OCI-LY7 (cell line): ENCODE data around the gene WDTC1. TPM values are rescaled to one million over a fixed set of nuclear protein-coding genes. Genes with fewer than 3 reads are reported as not detected.

Experiments
- BruUV-seq: library from RNA; stranded (reverse); fragments of 400-500 nt; replicated peaks from 2 replicates; lab custom pipeline; 2021; lab: Mats Ljungman, UMichigan
- CTCF ChIA-PET: fragments of 300-600 bp; sonication (Branson Sonifier 250); formaldehyde crosslinking; loops from one replicate; lab custom pipeline; 2022; ENCODE audit warnings: antibody characterized with exemption; ENCODE audit not compliant: unreplicated experiment; lab: Charles Lee
- POLR2A ChIA-PET: fragments of 300-600 bp; sonication (Branson Sonifier 250); formaldehyde crosslinking; loops from one replicate; lab custom pipeline; 2022; ENCODE audit warnings: antibody characterized with exemption; lab: Charles Lee
- DNase-seq: peaks from one replicate; pipeline ENCODE4 v3.0.0-alpha.2; 2015; ENCODE audit warnings: low spot score
- H2AFZ ChIP-seq: fragments of 200-600 bp; sonication (generic), shearing (Covaris generic); 2 replicates; pipeline ENCODE4 v1.6.1; 2014; ENCODE audit warnings: mild to moderate bottlenecking, antibody characterized with exemption, low read length, moderate library complexity
- H3K27ac ChIP-seq: fragments of 200-600 bp; sonication (generic); 2 replicates; pipeline ENCODE4 v1.5.1; 2014; ENCODE audit warnings: mixed run types, low read depth, mild to moderate bottlenecking, moderate library complexity, low read length, inconsistent platforms; ENCODE audit not compliant: poor library complexity, severe bottlenecking
- H3K36me3 ChIP-seq: fragments of 200-600 bp; sonication (generic); 2 replicates; pipeline ENCODE4 v1.6.1; 2014; ENCODE audit warnings: mild to moderate bottlenecking, antibody characterized with exemption, low read length, moderate library complexity, mixed read lengths; ENCODE audit not compliant: insufficient read depth
- H3K4me1 ChIP-seq: fragments of 200-600 bp; sonication (generic); 2 replicates; pipeline ENCODE4 v1.5.1; 2014; ENCODE audit warnings: mild to moderate bottlenecking, low read length; ENCODE audit not compliant: insufficient read depth, poor library complexity, severe bottlenecking
- H3K4me2 ChIP-seq: fragments of 200-600 bp; sonication (generic); 2 replicates; pipeline ENCODE4 v1.6.1; 2014; ENCODE audit warnings: mild to moderate bottlenecking, low read length
- H3K4me3 ChIP-seq: fragments of 200-600 bp; sonication (generic); 2 replicates; pipeline ENCODE4 v1.5.1; 2014; ENCODE audit warnings: mild to moderate bottlenecking, low read depth, low read length; ENCODE audit not compliant: poor library complexity, severe bottlenecking
- H3K79me2 ChIP-seq: fragments of 200-600 bp; sonication (generic); 2 replicates; pipeline ENCODE4 v1.6.1; 2016; ENCODE audit warnings: low read depth, mild to moderate bottlenecking, low read length, moderate library complexity, mixed read lengths; ENCODE audit not compliant: insufficient read depth
- H3K9me2 ChIP-seq: fragments of 200-600 bp; sonication (generic); 2 replicates; pipeline ENCODE4 v1.6.1; 2016; ENCODE audit warnings: mild to moderate bottlenecking, low read length, mixed read lengths; ENCODE audit not compliant: insufficient read depth
- H3K9me3 ChIP-seq: fragments of 200-600 bp; sonication (generic); 2 replicates; pipeline ENCODE4 v1.6.1; 2014; ENCODE audit warnings: mild to moderate bottlenecking, mixed run types, low read length, mixed read lengths
- H4K20me1 ChIP-seq: fragments of 200-600 bp; sonication (generic); 2 replicates; pipeline ENCODE4 v1.6.1; 2014; ENCODE audit warnings: mild to moderate bottlenecking, antibody characterized with exemption, low read length, moderate library complexity, mixed read lengths; ENCODE audit not compliant: insufficient read depth
- CTCF ChIP-seq: fragments of 200-600 bp; sonication (generic); conservative IDR thresholded peaks from 2 replicates; pipeline ENCODE4 v1.5.1; 2014; ENCODE audit warnings: mild to moderate bottlenecking, antibody characterized with exemption, low read length, moderate library complexity, mixed read lengths
- EZH2phosphoT487 ChIP-seq: fragments of 200-600 bp; sonication (generic); IDR thresholded peaks from 2 replicates; pipeline ENCODE4 v1.6.1; 2018; ENCODE audit warnings: low read depth, borderline replicate concordance, mild to moderate bottlenecking, mixed run types, antibody characterized with exemption, low read length, moderate library complexity, mixed read lengths
- intact Hi-C: fragments of 100-400 bp; cut with micrococcal nuclease; formaldehyde crosslinking; loops from one replicate; pipeline ENCODE4 v1.10.0; 2022; ENCODE audit not compliant: unreplicated experiment
- total RNA-seq, 2 experiments: library from RNA; depleted of rRNA in 1 of 2; stranded (reverse); fragments of >200 nt in 1 of 2; shearing (Covaris generic) in 1 of 2; gene quantifications; 2 replicates each; pipeline ENCODE4 v1.2.3, GENCODE V29; 2014 to 2022

The WDTC1 gene
- total RNA-seq, 2 experiments from 2014 or later = 18.2 to 27.8 TPM

GRCh38 chr1:27330786-27331185 lies 96.4 kb downstream of the WDTC1 start:
- peaks cover 89% of the 10 kb centered on the region for H3K36me3 ChIP-seq
- no peak for DNase-seq
- H2AFZ ChIP-seq = no peak overlapping the region
- no peak overlapping the region for H3K27ac ChIP-seq
- intact Hi-C loops = no loop called here
- H3K4me1 ChIP-seq = peaks cover 14% of the 10 kb centered on the region
- ChIA-PET POLR2A (interaction anchor here (0.5 kb wide), 1 partner anchor 331 kb away, joined by 5 read pairs; no protein-coding TSS in a partner anchor), CTCF (no interaction called here)
- H3K9me2 ChIP-seq = no peaks in the 10 kb centered on the region
- no peak overlapping the region for H3K4me3 ChIP-seq
- peaks cover 44% of the 10 kb centered on the region for H3K79me2 ChIP-seq
- H3K4me2 ChIP-seq = no peak overlapping the region
- no peak for TF ChIP-seq EZH2phosphoT487
- TF ChIP-seq CTCF = no peak
- BruUV-seq = no TSS peak
- H3K9me3 ChIP-seq = no peaks in the 10 kb centered on the region
- 0 out of 2 replicates have a peak, but pooled peaks cover 6% of the 10 kb centered on the region for H4K20me1 ChIP-seq

DNA sequence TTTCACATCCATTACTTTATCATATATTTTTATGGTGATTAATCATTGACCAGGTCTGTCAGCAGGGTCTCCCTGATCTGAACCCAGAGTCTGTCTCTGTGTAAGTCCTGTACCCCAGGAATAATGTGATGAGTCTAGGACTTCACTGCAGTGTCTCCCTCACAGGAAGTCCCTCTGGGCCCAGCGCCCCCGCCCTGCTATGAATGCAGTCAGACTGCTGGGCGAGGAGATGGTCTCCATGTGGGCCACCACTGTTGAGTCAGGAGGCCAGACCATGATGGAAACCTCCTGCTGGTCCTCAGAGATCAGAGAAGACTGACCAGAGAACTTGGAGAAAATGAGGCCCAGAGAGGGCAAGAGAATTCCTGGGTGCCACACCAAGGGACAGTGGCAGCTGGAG lies 97.0 kb downstream of the WDTC1 start:
- 0 out of 2 replicates have a peak, but pooled peaks cover 6% of the 10 kb centered on the region for H4K20me1 ChIP-seq
- no TSS peak for BruUV-seq
- peaks cover 38% of the 10 kb centered on the region for H3K79me2 ChIP-seq
- H3K9me3 ChIP-seq = no peaks in the 10 kb centered on the region
- H3K4me3 ChIP-seq = no peak overlapping the region
- intact Hi-C loops = no loop called here
- H3K4me2 ChIP-seq = no peak overlapping the region
- no peak for TF ChIP-seq CTCF
- TF ChIP-seq EZH2phosphoT487 = no peak
- POLR2A ChIA-PET = no interaction called here
- no peak overlapping the region for H2AFZ ChIP-seq
- no peak overlapping the region for H3K27ac ChIP-seq
- no peak for DNase-seq
- H3K4me1 ChIP-seq = peaks cover 14% of the 10 kb centered on the region
- no peaks in the 10 kb centered on the region for H3K9me2 ChIP-seq
- CTCF ChIA-PET = no interaction called here
- H3K36me3 ChIP-seq = peaks cover 89% of the 10 kb centered on the region

- intact Hi-C loops = no loop called here
- H3K4me2 ChIP-seq = no peak overlapping the region
- no peak overlapping the region for H3K27ac ChIP-seq
- no peak overlapping the region for H2AFZ ChIP-seq
- H3K4me1 ChIP-seq = peaks cover 14% of the 10 kb centered on the region
- CTCF ChIA-PET = interaction anchor here (0.8 to 1.6 kb wide), 2 partner anchors 13 to 61 kb away, joined by 3 to 4 read pairs; no protein-coding TSS in a partner anchor
- TF ChIP-seq CTCF (no peak), EZH2phosphoT487 (no peak)
- no peak overlapping the region for H3K4me3 ChIP-seq
- H4K20me1 ChIP-seq = 0 out of 2 replicates have a peak, but pooled peaks cover 6% of the 10 kb centered on the region
- H3K9me3 ChIP-seq = no peaks in the 10 kb centered on the region
- no peaks in the 10 kb centered on the region for H3K9me2 ChIP-seq
- peaks cover 89% of the 10 kb centered on the region for H3K36me3 ChIP-seq
- DNase-seq = no peak
- peaks cover 33% of the 10 kb centered on the region for H3K79me2 ChIP-seq
- no TSS peak for BruUV-seq
- POLR2A ChIA-PET = interaction anchor here (1.4 kb wide), 1 partner anchor 9 kb away, joined by 5 read pairs; no protein-coding TSS in a partner anchor
These were observed 97.5 kb downstream of the WDTC1 start for GRCh38 chr1:27331922-27332321.
